ENCODE results near the gene FCRLB. TPM values are rescaled to one million over a fixed set of nuclear protein-coding genes. Genes with fewer than 3 reads are reported as not detected.

The FCRLB gene
- total RNA-seq, 1 donor from 2014 or later: 0.35 TPM

- H3K36me3 Mint-ChIP-seq (ENCODE audit: low read depth): no peaks in the 10 kb centered on the region
- no peak for TF ChIP-seq CTCF (IDR thresholded peaks at IDR 0.05)
- peaks cover 28% of the 10 kb centered on the region for H3K27me3 Mint-ChIP-seq (ENCODE audit: low read depth)
- no peak overlapping the region for H3K4me3 Mint-ChIP-seq (ENCODE audit: unreplicated experiment)
- H3K4me1 Mint-ChIP-seq (ENCODE audit: low read depth): no peaks in the 10 kb centered on the region
- no peak for DNase-seq (ENCODE audit: low spot score)
- no peak overlapping the region for H3K27ac Mint-ChIP-seq (ENCODE audit: unreplicated experiment)
- no peaks in the 10 kb centered on the region for H3K9me3 Mint-ChIP-seq (ENCODE audit: low read depth)
These were observed 10.8 kb downstream of the FCRLB start for GRCh38 chr1:161731981-161732718.

GRCh38 chr1:161733526-161733925 lies 12.2 kb downstream of the FCRLB start:
- Mint-ChIP-seq H3K27ac (ENCODE audit: unreplicated experiment) (no peak overlapping the region), H3K4me1 (ENCODE audit: low read depth) (no peaks in the 10 kb centered on the region)
- no peak for TF ChIP-seq CTCF (IDR thresholded peaks at IDR 0.05)

GRCh38 chr1:161735837-161736236 lies 14.5 kb downstream of the FCRLB start:
- no peak overlapping the region for H3K4me3 Mint-ChIP-seq (ENCODE audit: unreplicated experiment)
- peaks cover 31% of the 10 kb centered on the region for H3K27me3 Mint-ChIP-seq (ENCODE audit: low read depth)
- no peaks in the 10 kb centered on the region for H3K4me1 Mint-ChIP-seq (ENCODE audit: low read depth)
- no peak for DNase-seq (ENCODE audit: low spot score)
- no peak overlapping the region for H3K27ac Mint-ChIP-seq (ENCODE audit: unreplicated experiment)
- no peaks in the 10 kb centered on the region for H3K36me3 Mint-ChIP-seq (ENCODE audit: low read depth)
- no peaks in the 10 kb centered on the region for H3K9me3 Mint-ChIP-seq (ENCODE audit: low read depth)
- no peak for TF ChIP-seq CTCF (IDR thresholded peaks at IDR 0.05)

More at GRCh38 chr1:161733526-161733925, 12.2 kb downstream of the FCRLB start:
- no peaks in the 10 kb centered on the region for H3K36me3 Mint-ChIP-seq (ENCODE audit: low read depth)
- peaks cover 32% of the 10 kb centered on the region for H3K27me3 Mint-ChIP-seq (ENCODE audit: low read depth)
- H3K9me3 Mint-ChIP-seq (ENCODE audit: low read depth): no peaks in the 10 kb centered on the region
- H3K4me3 Mint-ChIP-seq (ENCODE audit: unreplicated experiment): no peak overlapping the region
- no peak for DNase-seq (ENCODE audit: low spot score)

GRCh38 chr1:161736335-161736969 lies 15.1 kb downstream of the FCRLB start:
- TF ChIP-seq CTCF (IDR thresholded peaks at IDR 0.05): no peak
- no peaks in the 10 kb centered on the region for H3K36me3 Mint-ChIP-seq (ENCODE audit: low read depth)
- H3K9me3 Mint-ChIP-seq (ENCODE audit: low read depth): no peaks in the 10 kb centered on the region
- DNase-seq (ENCODE audit: low spot score): no peak
- no peaks in the 10 kb centered on the region for H3K4me1 Mint-ChIP-seq (ENCODE audit: low read depth)
- no peak overlapping the region for H3K27ac Mint-ChIP-seq (ENCODE audit: unreplicated experiment)
- peaks cover 25% of the 10 kb centered on the region for H3K27me3 Mint-ChIP-seq (ENCODE audit: low read depth)
- no peak overlapping the region for H3K4me3 Mint-ChIP-seq (ENCODE audit: unreplicated experiment)

- Mint-ChIP-seq H3K4me3 (ENCODE audit: unreplicated experiment) (no peak overlapping the region), H3K27me3 (ENCODE audit: low read depth) (peaks cover 18% of the 10 kb centered on the region), H3K4me1 (ENCODE audit: low read depth) (no peaks in the 10 kb centered on the region), H3K27ac (ENCODE audit: unreplicated experiment) (no peak overlapping the region), H3K36me3 (ENCODE audit: low read depth) (no peaks in the 10 kb centered on the region), H3K9me3 (ENCODE audit: low read depth) (no peaks in the 10 kb centered on the region)
- no peak for TF ChIP-seq CTCF (IDR thresholded peaks at IDR 0.05)
- no peak for DNase-seq (ENCODE audit: low spot score)
These were observed 16.3 kb downstream of the FCRLB start for GRCh38 chr1:161737625-161738024.
